ENCODE results near the gene KRTAP10-11. TPM values are rescaled to one million over a fixed set of nuclear protein-coding genes. Genes with fewer than 3 reads are reported as not detected.

KRTAP10-11 gene
- total RNA-seq, 1 experiment from 2014 or later: not detected

GRCh38 chr21:44614161-44614631 lies 32.0 kb upstream of the KRTAP10-11 start:
- Mint-ChIP-seq H3K4me1 (peaks cover 31% of the 10 kb centered on the region), H3K27me3 (ENCODE audit: low read depth) (peaks cover 4% of the 10 kb centered on the region), H3K27ac (no peak overlapping the region), H3K36me3 (peaks cover 36% of the 10 kb centered on the region), H3K4me3 (no peak overlapping the region), H3K9me3 (peaks cover 33% of the 10 kb centered on the region)
- ChIA-PET CTCF (no interaction called here), POLR2A (no interaction called here)
- ATAC-seq: no peak
- TF ChIP-seq MYBL2 (CRISPR knock-in tag; IDR thresholded peaks at IDR 0.05) (no peak), ZBTB21 (CRISPR knock-in tag; IDR thresholded peaks at IDR 0.05; ENCODE audit: borderline replicate concordance) (no peak), ZNF219 (CRISPR knock-in tag; IDR thresholded peaks at IDR 0.05; ENCODE audit: borderline replicate concordance) (no peak), AR (CRISPR knock-in tag; IDR thresholded peaks at IDR 0.05) (no peak), NR3C1 (CRISPR knock-in tag; conservative IDR thresholded peaks at IDR 0.05; ENCODE audit: low read depth) (no peak), ZNF671 (CRISPR knock-in tag; IDR thresholded peaks at IDR 0.05) (no peak), ATF3 (CRISPR knock-in tag; conservative IDR thresholded peaks at IDR 0.05) (no peak), JAZF1 (CRISPR knock-in tag; IDR thresholded peaks at IDR 0.05) (no peak), CREM (CRISPR knock-in tag; IDR thresholded peaks at IDR 0.05) (no peak), GTF2I (CRISPR knock-in tag; conservative IDR thresholded peaks at IDR 0.05) (no peak), SOX15 (CRISPR knock-in tag; IDR thresholded peaks at IDR 0.05) (no peak)
- no peak for DNase-seq (ENCODE audit: low spot score)

- H3K27me3 Mint-ChIP-seq (ENCODE audit: low read depth): peaks cover 4% of the 10 kb centered on the region
- peaks cover 31% of the 10 kb centered on the region for H3K4me1 Mint-ChIP-seq
- no peak for DNase-seq (ENCODE audit: low spot score)
- no peak overlapping the region for H3K27ac Mint-ChIP-seq
- ChIA-PET CTCF (no interaction called here), POLR2A (no interaction called here)
- peaks cover 33% of the 10 kb centered on the region for H3K9me3 Mint-ChIP-seq
- H3K4me3 Mint-ChIP-seq: no peak overlapping the region
- ATAC-seq: no peak
- peaks cover 36% of the 10 kb centered on the region for H3K36me3 Mint-ChIP-seq
- no peak for TF ChIP-seq NFYB (CRISPR knock-in tag; conservative IDR thresholded peaks at IDR 0.05; ENCODE audit: low read depth)
- TF ChIP-seq FOXK1 (CRISPR knock-in tag; IDR thresholded peaks at IDR 0.05): no peak
- no peak for TF ChIP-seq E2F1 (CRISPR knock-in tag; IDR thresholded peaks at IDR 0.05)
- TF ChIP-seq TCF7 (CRISPR knock-in tag; IDR thresholded peaks at IDR 0.05; ENCODE audit: low read depth): no peak
- TF ChIP-seq ZNF512 (CRISPR knock-in tag; IDR thresholded peaks at IDR 0.05; ENCODE audit: borderline replicate concordance): no peak
- TF ChIP-seq ZNF138 (CRISPR knock-in tag; conservative IDR thresholded peaks at IDR 0.05): no peak
- no peak for TF ChIP-seq RORB (CRISPR knock-in tag; IDR thresholded peaks at IDR 0.05)
- no peak for TF ChIP-seq TEAD1 (CRISPR knock-in tag; IDR thresholded peaks at IDR 0.05)
- no peak for TF ChIP-seq ATF3 (CRISPR knock-in tag; conservative IDR thresholded peaks at IDR 0.05)
- no peak for TF ChIP-seq USF2 (CRISPR knock-in tag; IDR thresholded peaks at IDR 0.05)
- TF ChIP-seq ZNF671 (CRISPR knock-in tag; IDR thresholded peaks at IDR 0.05): no peak
- TF ChIP-seq NR2C2 (CRISPR knock-in tag; IDR thresholded peaks at IDR 0.05): no peak
- no peak for TF ChIP-seq SOX15 (CRISPR knock-in tag; IDR thresholded peaks at IDR 0.05)
- no peak for TF ChIP-seq STAT6 (CRISPR knock-in tag; conservative IDR thresholded peaks at IDR 0.05; ENCODE audit: low read depth)
- TF ChIP-seq SMAD3 (CRISPR knock-in tag; IDR thresholded peaks at IDR 0.05; ENCODE audit: borderline replicate concordance): no peak
- no peak for TF ChIP-seq FOXP4 (CRISPR knock-in tag; IDR thresholded peaks at IDR 0.05)
Measured at GRCh38 chr21:44614961-44615391, 31.2 kb upstream of the KRTAP10-11 start.
